NCI-H1092 (cell line): ENCODE measurements around the gene FSHB.
"Not testable (repeated sequence)": the region's sequence is repeated elsewhere in the genome, so short reads cannot be mapped to it uniquely, and the experiment has no call there.

ENCODE experiments used
- DNase-seq: peaks from one replicate; lab custom pipeline; 2025; lab: John Stamatoyannopoulos, UW

The FSHB gene

GRCh38 chr11:30230714-30231113 is at the start of gene FSHB:
FSHB (plus strand) TSS chr11:30231014; CDS start chr11:30231903, 889 bp downstream.
- DNase-seq: no peak

GRCh38 chr11:30186748-30187147 is 44.1 kb upstream of the FSHB start:
- no peak for DNase-seq

- no peak for DNase-seq
These were observed 38.2 kb upstream of the FSHB start for GRCh38 chr11:30192620-30193019.

- no peak for DNase-seq
These were observed 34.2 kb upstream of the FSHB start for GRCh38 chr11:30196400-30197206.

GRCh38 chr11:30197869-30198268 is 32.9 kb upstream of the FSHB start:
- DNase-seq: no peak

- not testable (repeated sequence) for DNase-seq
These were observed 27.8 kb upstream of the FSHB start for GRCh38 chr11:30202989-30203388.

GRCh38 chr11:30203850-30204249 is 27.0 kb upstream of the FSHB start:
- no peak for DNase-seq

- DNase-seq: no peak
These were observed 24.4 kb upstream of the FSHB start for GRCh38 chr11:30206249-30206996.

- DNase-seq: no peak
These were observed 20.5 kb upstream of the FSHB start for GRCh38 chr11:30210357-30210756.

GRCh38 chr11:30216534-30216933 is 14.3 kb upstream of the FSHB start:
- DNase-seq: no peak

GRCh38 chr11:30218278-30218677 is 12.5 kb upstream of the FSHB start:
- no peak for DNase-seq

- no peak for DNase-seq
These were observed 5.2 kb upstream of the FSHB start for GRCh38 chr11:30225642-30226041.

GRCh38 chr11:30228323-30228884 is 2.4 kb upstream of the FSHB start:
- DNase-seq: no peak

GRCh38 chr11:30239025-30239424 is 8.2 kb downstream of the FSHB start:
- no peak for DNase-seq

- DNase-seq: no peak
These were observed 13.5 kb downstream of the FSHB start for GRCh38 chr11:30244265-30244664.

GRCh38 chr11:30245621-30246020 is 14.8 kb downstream of the FSHB start:
- DNase-seq: no peak

- DNase-seq: no peak
These were observed 23.8 kb downstream of the FSHB start for GRCh38 chr11:30254307-30255298.

GRCh38 chr11:30255637-30256036 is 24.8 kb downstream of the FSHB start:
- no peak for DNase-seq

GRCh38 chr11:30257058-30257457 is 26.2 kb downstream of the FSHB start:
- DNase-seq: no peak

GRCh38 chr11:30258679-30259078 is 27.9 kb downstream of the FSHB start:
- DNase-seq: no peak

- no peak for DNase-seq
These were observed 30.0 kb downstream of the FSHB start for GRCh38 chr11:30260813-30261212.

- no peak for DNase-seq
These were observed 31.0 kb downstream of the FSHB start for GRCh38 chr11:30261821-30262220.
